HG03457 (cell line): Measurements from ENCODE around the gene TBC1D3L.
"Not testable (repeated sequence)": the region's sequence is repeated elsewhere in the genome, so short reads cannot be mapped to it uniquely, and the experiment has no call there.

Experiments
- ATAC-seq: cut with Tn5 transposase; IDR thresholded peaks from one replicate; pipeline ENCODE4 v1.9.1; 2021; ENCODE audit warnings: moderate number of reproducible peaks; ENCODE audit not compliant: unreplicated experiment

TBC1D3L gene

DNA sequence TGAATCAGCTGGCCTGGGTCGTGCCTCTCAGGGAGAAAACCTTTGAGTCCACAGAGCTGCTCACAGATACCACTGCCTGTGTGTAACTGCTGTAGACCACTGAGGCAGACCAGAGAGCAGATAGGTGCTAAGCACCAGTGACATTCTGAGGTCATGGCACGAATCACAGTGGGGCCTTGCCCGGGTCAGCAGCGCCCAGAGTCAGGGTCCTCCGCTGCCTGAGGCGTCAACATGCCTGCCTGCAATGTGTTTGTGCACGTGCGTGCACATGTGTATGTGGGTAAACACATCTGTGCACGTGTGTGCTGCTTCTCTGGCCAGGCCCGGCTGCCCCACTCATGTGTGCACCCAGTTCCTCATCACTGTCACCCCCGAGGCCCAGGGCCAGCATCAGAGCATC is at the start of gene TBC1D3L:
Gene TBC1D3L, minus strand, starts transcription at position 101 of the 400 bp plus-strand sequence. CDS start 1,540 bp downstream, outside the sequence.
- ATAC-seq: not testable (repeated sequence)

DNA sequence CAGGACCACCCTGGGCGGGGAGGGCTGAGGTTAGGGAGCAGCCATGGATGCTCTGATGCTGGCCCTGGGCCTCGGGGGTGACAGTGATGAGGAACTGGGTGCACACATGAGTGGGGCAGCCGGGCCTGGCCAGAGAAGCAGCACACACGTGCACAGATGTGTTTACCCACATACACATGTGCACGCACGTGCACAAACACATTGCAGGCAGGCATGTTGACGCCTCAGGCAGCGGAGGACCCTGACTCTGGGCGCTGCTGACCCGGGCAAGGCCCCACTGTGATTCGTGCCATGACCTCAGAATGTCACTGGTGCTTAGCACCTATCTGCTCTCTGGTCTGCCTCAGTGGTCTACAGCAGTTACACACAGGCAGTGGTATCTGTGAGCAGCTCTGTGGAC is 14.8 kb upstream of the TBC1D3L start, which contains the start of gene TBC1D3D:
Gene TBC1D3D, plus strand, starts transcription at position 301 of the 400 bp plus-strand sequence. CDS start 1,585 bp downstream, outside the sequence.
- ATAC-seq: not testable (repeated sequence)
